Naive thymus-derived CD4-positive, alpha-beta T cell (primary cell): ENCODE data around the gene BECN2. TPM values are rescaled to one million over a fixed set of nuclear protein-coding genes. Genes with fewer than 3 reads are reported as not detected.

ENCODE experiments used
- ATAC-seq: fragments of 150-1000 bp; cut with Tn5 transposase; 2 replicates; pipeline ENCODE4 v1.10.0; 2021; ENCODE audit warnings: mild to moderate bottlenecking, moderate library complexity
- CTCF ChIA-PET: fragments of 350-600 bp; sonication (Branson Sonifier 250); formaldehyde crosslinking; loops from one replicate; lab custom pipeline; 2021; ENCODE audit warnings: antibody characterized with exemption; lab: Charles Lee
- POLR2A ChIA-PET: fragments of 350-600 bp; sonication (Branson Sonifier 250); formaldehyde crosslinking; loops from one replicate; lab custom pipeline; 2021; ENCODE audit warnings: antibody characterized with exemption, inconsistent platforms; lab: Charles Lee
- DNase-seq, 9 donors: peaks; one replicate each; pipeline versions ENCODE4 v3.0.0 to v3.0.0-alpha.2; 2020 to 2022; ENCODE audit warnings: mixed read lengths in 1 of 9
- H3K27ac ChIP-seq: one replicate; pipeline ENCODE4 v1.7.0; 2013; ENCODE audit warnings: mild to moderate bottlenecking, low read depth, low read length, moderate library complexity
- H3K27me3 ChIP-seq, 2 donors: one replicate each; pipeline ENCODE4 v1.7.0; 2013; ENCODE audit warnings: low read length in 2 of 2, mild to moderate bottlenecking in 2 of 2, moderate library complexity in 2 of 2; ENCODE audit not compliant: control insufficient read depth in 2 of 2, insufficient read depth in 2 of 2
- H3K36me3 ChIP-seq, 3 experiments: 1 replicate in 2 of 3; 2 replicates in 1 of 3; pipeline ENCODE4 v1.7.0; 2013; ENCODE audit warnings: low read length in 3 of 3, mild to moderate bottlenecking in 3 of 3, moderate library complexity in 1 of 3; ENCODE audit not compliant: insufficient read depth in 3 of 3, control insufficient read depth in 2 of 3
- H3K4me1 ChIP-seq, 2 donors: one replicate each; pipeline ENCODE4 v1.7.0; 2013; ENCODE audit warnings: low read length in 2 of 2, mild to moderate bottlenecking in 2 of 2, moderate library complexity in 1 of 2; ENCODE audit not compliant: control insufficient read depth in 2 of 2, insufficient read depth in 2 of 2
- H3K4me3 ChIP-seq: 2 replicates; pipeline ENCODE4 v1.7.0; 2013; ENCODE audit warnings: mild to moderate bottlenecking, low read length
- H3K9me3 ChIP-seq, 3 experiments: 1 replicate in 2 of 3; 2 replicates in 1 of 3; pipeline ENCODE4 v1.7.0; 2013; ENCODE audit warnings: low read length in 3 of 3; ENCODE audit not compliant: control insufficient read depth in 2 of 3
- H3K27ac Mint-ChIP-seq, 9 donors: one replicate each; pipeline ENCODE4 v1.8.0; 2020 to 2022; ENCODE audit warnings: mixed read lengths in 9 of 9, mild to moderate bottlenecking in 8 of 9, moderate library complexity in 5 of 9, inconsistent platforms in 2 of 9
- H3K27me3 Mint-ChIP-seq, 5 donors: one replicate each; pipeline ENCODE4 v1.8.0; 2021 to 2022; ENCODE audit warnings: mixed read lengths in 5 of 5, mild to moderate bottlenecking in 1 of 5
- H3K36me3 Mint-ChIP-seq, 5 donors: one replicate each; pipeline ENCODE4 v1.8.0; 2020 to 2022; ENCODE audit warnings: mixed read lengths in 5 of 5, mild to moderate bottlenecking in 3 of 5, inconsistent platforms in 1 of 5
- H3K4me1 Mint-ChIP-seq, 7 donors: one replicate each; pipeline ENCODE4 v1.8.0; 2020 to 2022; ENCODE audit warnings: mixed read lengths in 7 of 7, mild to moderate bottlenecking in 3 of 7, inconsistent platforms in 1 of 7
- H3K4me3 Mint-ChIP-seq, 10 donors: one replicate each; pipeline ENCODE4 v1.8.0; 2020 to 2022; ENCODE audit warnings: mild to moderate bottlenecking in 10 of 10, mixed read lengths in 10 of 10, moderate library complexity in 6 of 10, inconsistent platforms in 2 of 10
- H3K9me3 Mint-ChIP-seq, 11 donors: one replicate each; pipeline ENCODE4 v1.8.0; 2020 to 2022; ENCODE audit warnings: mixed read lengths in 11 of 11, mild to moderate bottlenecking in 4 of 11, inconsistent platforms in 1 of 11, moderate library complexity in 1 of 11
- intact Hi-C, 2 donors: fragments of 100-400 bp; cut with micrococcal nuclease; formaldehyde crosslinking; loops; one replicate each; pipeline ENCODE4 v1.15.1; 2023
- polyA plus RNA-seq, 2 donors: library from polyadenylated mRNA; unstranded; fragments of 300-500 nt; fragmentation: Illumina TruSeq; gene quantifications; one replicate each; pipeline ENCODE4 v1.2.3, GENCODE V29; 2021
- total RNA-seq, 6 experiments: library from RNA in 5 of 6; stranded (reverse) in 5 of 6; gene quantifications; 1 replicate in 5 of 6; 2 replicates in 1 of 6; pipeline ENCODE4 v1.2.3 and lab custom pipeline; 2021 to 2026

BECN2 gene
- total and polyA plus RNA-seq, 7 experiments from 2014 or later = not detected

DNA sequence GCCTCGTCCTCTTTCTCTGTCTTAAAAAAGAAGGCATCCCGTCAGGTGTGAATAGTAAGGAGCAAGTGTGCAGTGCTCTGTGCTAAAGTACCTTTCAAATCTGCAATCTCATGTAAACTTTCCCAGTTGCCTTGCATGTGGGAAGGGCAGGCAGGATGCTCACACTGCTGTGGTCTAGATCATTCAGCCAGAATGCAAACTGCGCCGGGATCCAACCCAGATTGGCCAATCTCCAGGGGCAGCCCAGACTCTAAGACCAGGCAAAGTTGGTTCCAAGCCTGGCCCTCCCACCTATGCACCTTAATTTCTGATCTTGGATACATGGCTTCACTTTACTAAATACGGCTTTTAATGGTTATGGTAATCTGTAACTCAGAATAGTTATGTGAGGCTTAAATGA is 44.5 kb downstream of the BECN2 start:
- Histone ChIP-seq H3K27ac (no peak overlapping the region), H3K27me3 (peaks cover 0 to 3% of the 10 kb centered on the region in 2 donors), H3K4me3 (no peak overlapping the region), H3K9me3 (no peaks in the 10 kb centered on the region), H3K4me1 (no peaks in the 10 kb centered on the region), H3K36me3 (no peaks in the 10 kb centered on the region)
- ATAC-seq = no peak
- intact Hi-C loops = no loop called here
- Mint-ChIP-seq H3K27ac (no peak overlapping the region), H3K9me3 (no peaks in the 10 kb centered on the region), H3K36me3 (no peaks in the 10 kb centered on the region), H3K4me1 (peaks cover 0 to 7% (median 5%) of the 10 kb centered on the region in 7 donors), H3K27me3 (peaks cover 0 to 6% (median 3%) of the 10 kb centered on the region in 5 donors), H3K4me3 (no peak overlapping the region)
- POLR2A ChIA-PET = no interaction called here
- CTCF ChIA-PET = no interaction called here
- DNase-seq = no peak

DNA sequence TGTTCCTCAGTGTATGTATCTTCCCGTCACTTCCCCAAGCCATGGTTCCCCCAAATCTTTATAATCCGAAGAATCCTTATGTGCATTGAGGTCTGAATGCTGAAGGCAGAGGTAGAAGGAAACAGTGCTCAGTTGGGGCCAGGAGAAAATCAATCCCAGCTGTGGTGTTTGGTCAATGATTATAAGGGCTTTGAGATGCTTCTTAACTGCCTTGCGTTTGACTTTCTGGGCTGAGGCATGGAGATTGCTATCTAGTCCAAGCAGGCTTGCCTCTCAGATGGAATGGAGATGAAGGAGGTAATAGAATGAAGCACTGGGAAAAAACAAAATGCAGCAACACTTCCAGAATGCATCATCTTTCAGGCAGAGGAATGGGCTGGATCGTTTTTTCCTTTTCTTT is 44.9 kb downstream of the BECN2 start:
- Histone ChIP-seq H3K4me3 (no peak overlapping the region), H3K27me3 (peaks cover 0 to 3% of the 10 kb centered on the region in 2 donors), H3K4me1 (no peaks in the 10 kb centered on the region), H3K36me3 (no peaks in the 10 kb centered on the region), H3K27ac (no peak overlapping the region), H3K9me3 (no peaks in the 10 kb centered on the region)
- H3K36me3 Mint-ChIP-seq = no peaks in the 10 kb centered on the region
- no peak overlapping the region for H3K4me3 Mint-ChIP-seq
- intact Hi-C loops = no loop called here
- CTCF ChIA-PET = no interaction called here
- H3K27me3 Mint-ChIP-seq = peaks cover 0 to 6% (median 3%) of the 10 kb centered on the region in 5 donors
- DNase-seq (no peak), ATAC-seq (no peak)
- H3K9me3 Mint-ChIP-seq = no peaks in the 10 kb centered on the region
- POLR2A ChIA-PET = interaction anchor here (0.7 kb wide), 1 partner anchor 474 kb away, joined by 5 read pairs; no protein-coding TSS in a partner anchor
- H3K27ac Mint-ChIP-seq = no peak overlapping the region
- H3K4me1 Mint-ChIP-seq = peaks cover 0 to 7% (median 5%) of the 10 kb centered on the region in 7 donors

DNA sequence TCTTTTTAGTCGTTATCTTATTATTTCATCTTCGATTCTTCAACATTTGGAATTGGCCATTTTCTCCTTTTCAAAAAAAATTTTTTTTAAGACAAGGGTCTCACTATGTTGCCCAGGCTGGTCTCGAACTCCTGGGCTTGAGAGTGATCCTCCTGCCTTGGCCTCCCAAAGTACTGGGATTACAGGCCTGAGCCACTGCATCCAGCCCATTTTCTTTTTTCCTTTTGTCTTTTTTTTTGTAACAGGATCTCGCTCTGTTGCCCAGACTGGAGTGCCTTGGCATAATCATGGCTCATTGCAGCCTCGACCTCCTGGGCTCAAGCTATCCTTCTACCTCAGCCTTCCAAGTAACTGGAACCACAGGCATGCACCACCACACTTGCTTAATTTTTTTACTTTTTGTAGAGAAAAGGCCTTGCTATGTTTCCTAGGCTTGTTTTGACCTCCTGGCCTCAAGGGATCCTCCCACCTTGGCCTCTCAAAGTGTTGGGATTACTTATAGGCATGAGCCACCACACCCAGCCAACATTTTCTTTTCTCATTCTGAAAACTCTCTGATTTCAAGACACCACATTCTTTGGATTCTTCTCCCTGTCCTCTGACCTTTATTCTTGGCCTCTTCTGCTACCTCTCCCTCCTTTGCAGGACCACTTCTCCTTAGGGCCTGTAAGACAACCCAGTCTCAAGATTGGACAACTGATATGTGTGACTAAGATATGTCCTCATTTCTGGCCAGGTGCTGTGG is 47.4 kb downstream of the BECN2 start:
- Histone ChIP-seq H3K36me3 (no peaks in the 10 kb centered on the region), H3K4me3 (no peak overlapping the region), H3K27ac (no peak overlapping the region), H3K9me3 (no peaks in the 10 kb centered on the region), H3K27me3 (peaks cover 0 to 3% of the 10 kb centered on the region in 2 donors), H3K4me1 (no peaks in the 10 kb centered on the region)
- no peaks in the 10 kb centered on the region for H3K4me1 Mint-ChIP-seq
- no peaks in the 10 kb centered on the region for H3K9me3 Mint-ChIP-seq
- DNase-seq = no peak
- no peak overlapping the region for H3K4me3 Mint-ChIP-seq
- ChIA-PET CTCF (no interaction called here), POLR2A (no interaction called here)
- intact Hi-C loops = no loop called here
- no peaks in the 10 kb centered on the region for H3K36me3 Mint-ChIP-seq
- peak overlapping the region in 1 of 9 donors; percentile 12 for H3K27ac Mint-ChIP-seq
- peaks cover 0 to 9% (median 1%) of the 10 kb centered on the region in 5 donors for H3K27me3 Mint-ChIP-seq
- ATAC-seq = no peak

GRCh38 chr1:242005866-242006535 is 48.4 kb downstream of the BECN2 start:
- ChIA-PET POLR2A (no interaction called here), CTCF (no interaction called here)
- Mint-ChIP-seq H3K4me1 (no peaks in the 10 kb centered on the region), H3K27me3 (peaks cover 0 to 12% (median 0%) of the 10 kb centered on the region in 5 donors), H3K27ac (no peak overlapping the region), H3K36me3 (no peaks in the 10 kb centered on the region), H3K9me3 (no peaks in the 10 kb centered on the region), H3K4me3 (no peak overlapping the region)
- no peaks in the 10 kb centered on the region for H3K9me3 ChIP-seq
- intact Hi-C loops = no loop called here
- no peak for ATAC-seq
- no peak for DNase-seq
- H3K27me3 ChIP-seq = peaks cover 0 to 3% of the 10 kb centered on the region in 2 donors
- no peak overlapping the region for H3K27ac ChIP-seq
- no peaks in the 10 kb centered on the region for H3K4me1 ChIP-seq
- no peaks in the 10 kb centered on the region for H3K36me3 ChIP-seq
- no peak overlapping the region for H3K4me3 ChIP-seq

DNA sequence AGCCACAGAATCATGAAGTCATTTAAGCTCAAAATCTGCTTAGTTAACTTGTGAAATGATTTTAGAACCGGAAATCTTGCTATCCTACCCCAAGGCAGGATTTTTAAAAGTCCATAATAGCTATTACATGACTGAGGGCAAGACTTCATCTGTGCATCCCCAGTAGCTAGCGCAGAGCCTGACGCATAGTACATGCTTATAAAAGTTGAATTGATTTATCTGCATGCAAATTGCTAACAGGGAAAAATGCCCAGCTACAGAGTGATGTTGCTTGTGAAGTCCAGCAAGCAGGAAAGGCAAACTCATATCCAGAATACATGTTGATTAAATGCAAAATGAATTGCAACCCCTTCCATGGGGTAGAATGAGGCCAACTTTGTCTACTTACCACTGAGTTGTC is 49.4 kb downstream of the BECN2 start:
- POLR2A ChIA-PET = no interaction called here
- Mint-ChIP-seq H3K27me3 (peaks cover 0 to 8% (median 0%) of the 10 kb centered on the region in 5 donors), H3K36me3 (no peaks in the 10 kb centered on the region), H3K4me1 (no peaks in the 10 kb centered on the region), H3K27ac (no peak overlapping the region), H3K9me3 (no peaks in the 10 kb centered on the region), H3K4me3 (no peak overlapping the region)
- Histone ChIP-seq H3K36me3 (no peaks in the 10 kb centered on the region), H3K27ac (no peak overlapping the region), H3K9me3 (no peaks in the 10 kb centered on the region), H3K4me3 (no peak overlapping the region), H3K27me3 (peaks cover 0 to 3% of the 10 kb centered on the region in 2 donors), H3K4me1 (no peaks in the 10 kb centered on the region)
- CTCF ChIA-PET = no interaction called here
- ATAC-seq (no peak), DNase-seq (no peak)
- intact Hi-C loops = no loop called here

Other genes starting within 250 kb of the BECN2 start
- gene EXO1, start 109.6 kb upstream of the BECN2 start, total RNA-seq = 10 to 100 TPM in 1 of 5 experiments, 1 to 10 TPM in 2, under 1 TPM in 2; 0.11 to 29.8 (median 1.0) TPM
- not detected for gene EXO1, start 109.6 kb upstream of the BECN2 start, polyA plus RNA-seq
- not detected for gene MAP1LC3C, start 41.3 kb downstream of the BECN2 start, total RNA-seq
- gene MAP1LC3C, start 41.3 kb downstream of the BECN2 start, polyA plus RNA-seq = not detected